Neuronal stem cell (in vitro differentiated cells): ENCODE results near the gene IFI27L2.

Experiments used
- DNase-seq: peaks from one replicate; pipeline ENCODE4 v3.0.0-alpha.2; 2013; ENCODE audit warnings: low spot score
- H2AFZ ChIP-seq: one replicate; pipeline ENCODE4 v1.6.1; 2013; ENCODE audit warnings: mild to moderate bottlenecking, low read length, inconsistent platforms
- H2AK5ac ChIP-seq: 2 replicates; pipeline ENCODE4 v1.6.1; 2013; ENCODE audit warnings: low read depth, mild to moderate bottlenecking, inconsistent platforms, low read length, moderate library complexity, mixed read lengths
- H2BK120ac ChIP-seq: 2 replicates; pipeline ENCODE4 v1.6.1; 2013; ENCODE audit warnings: low read depth, mild to moderate bottlenecking, inconsistent platforms, low read length, moderate library complexity, mixed read lengths
- H2BK12ac ChIP-seq: one replicate; pipeline ENCODE4 v1.6.1; 2013; ENCODE audit warnings: low read length, inconsistent platforms
- H2BK15ac ChIP-seq: 2 replicates; pipeline ENCODE4 v1.6.1; 2013; ENCODE audit warnings: mild to moderate bottlenecking, low read length, inconsistent platforms, mixed read lengths
- H2BK5ac ChIP-seq: one replicate; pipeline ENCODE4 v1.6.1; 2013; ENCODE audit warnings: inconsistent platforms, mild to moderate bottlenecking, low read length, moderate library complexity
- H3K14ac ChIP-seq: one replicate; pipeline ENCODE4 v1.6.1; 2013; ENCODE audit warnings: low read length, inconsistent platforms
- H3K18ac ChIP-seq: 2 replicates; pipeline ENCODE4 v1.6.1; 2013; ENCODE audit warnings: low read length, inconsistent platforms
- H3K23ac ChIP-seq: 2 replicates; pipeline ENCODE4 v1.6.1; 2013; ENCODE audit warnings: low read depth, mild to moderate bottlenecking, mixed read lengths, low read length, inconsistent platforms; ENCODE audit not compliant: poor library complexity
- H3K27ac ChIP-seq: replicated peaks from 3 replicates; pipeline ENCODE4 v1.5.1; 2013; ENCODE audit warnings: low read length, inconsistent platforms
- H3K27me3 ChIP-seq, 3 experiments: 2 replicates each; pipeline ENCODE4 v1.6.1; 2013; ENCODE audit warnings: low read length in 3 of 3, mild to moderate bottlenecking in 2 of 3, inconsistent platforms in 1 of 3, low read depth in 1 of 3, mixed read lengths in 1 of 3, moderate library complexity in 1 of 3; ENCODE audit not compliant: control insufficient read depth in 3 of 3, insufficient read depth in 3 of 3
- H3K36me3 ChIP-seq, 2 donors: replicated peaks in 1 of 2; 2 replicates each; pipeline ENCODE4 v1.6.1; 2013; ENCODE audit warnings: low read length in 2 of 2; ENCODE audit not compliant: control insufficient read depth in 2 of 2, insufficient read depth in 2 of 2
- H3K4ac ChIP-seq: 2 replicates; pipeline ENCODE4 v1.6.1; 2013; ENCODE audit warnings: inconsistent platforms, mild to moderate bottlenecking, low read length, moderate library complexity
- H3K4me1 ChIP-seq, 2 donors: 1 replicate in 1 of 2; 2 replicates in 1 of 2; pipeline ENCODE4 v1.6.1; 2013; ENCODE audit warnings: low read length in 2 of 2, low read depth in 1 of 2; ENCODE audit not compliant: control insufficient read depth in 2 of 2, insufficient read depth in 1 of 2
- H3K4me2 ChIP-seq: one replicate; pipeline ENCODE4 v1.6.1; 2013; ENCODE audit warnings: mild to moderate bottlenecking, low read length, inconsistent platforms; ENCODE audit not compliant: insufficient read depth, poor library complexity, severe bottlenecking
- H3K4me3 ChIP-seq, 2 donors: 2 replicates each; pipeline ENCODE4 v1.5.1; 2013; ENCODE audit warnings: low read length in 2 of 2, mild to moderate bottlenecking in 2 of 2, inconsistent platforms in 1 of 2, moderate library complexity in 1 of 2
- H3K79me1 ChIP-seq: one replicate; pipeline ENCODE4 v1.6.1; 2013; ENCODE audit warnings: low read depth, mild to moderate bottlenecking, inconsistent platforms, low read length, moderate library complexity
- H3K9ac ChIP-seq: one replicate; pipeline ENCODE4 v1.6.1; 2013; ENCODE audit warnings: mild to moderate bottlenecking, low read depth, low read length, inconsistent platforms; ENCODE audit not compliant: poor library complexity
- H3K9me3 ChIP-seq, 2 donors: replicated peaks in 1 of 2; 2 replicates each; pipeline versions ENCODE3 to v1.6.1; 2013; ENCODE audit warnings: low read length in 2 of 2, mild to moderate bottlenecking in 2 of 2, inconsistent platforms in 1 of 2, low read depth in 1 of 2, mixed read lengths in 1 of 2, moderate library complexity in 1 of 2; ENCODE audit not compliant: control insufficient read depth in 2 of 2, insufficient read depth in 1 of 2
- H4K8ac ChIP-seq: one replicate; pipeline ENCODE4 v1.6.1; 2013; ENCODE audit warnings: low read depth, mild to moderate bottlenecking, inconsistent platforms, low read length, moderate library complexity
- H4K91ac ChIP-seq: one replicate; pipeline ENCODE4 v1.6.1; 2013; ENCODE audit warnings: low read length, low read depth, mild to moderate bottlenecking, inconsistent platforms; ENCODE audit not compliant: poor library complexity
- WGBS, 2 donors: extraction: QIAGEN DNeasy Blood & Tissue Kit; methylation state at CpG; one replicate each; pipeline ENCODE4 v1.1.7; 2013; ENCODE audit warnings: missing lambda C conversion rate in 2 of 2, mixed read lengths in 1 of 2; ENCODE audit not compliant: insufficient read length in 2 of 2, insufficient replicate concordance in 1 of 2; ENCODE audit errors: extremely low coverage in 2 of 2; 5-methylcytosine and 5-hydroxymethylcytosine counted together

Gene IFI27L2

DNA sequence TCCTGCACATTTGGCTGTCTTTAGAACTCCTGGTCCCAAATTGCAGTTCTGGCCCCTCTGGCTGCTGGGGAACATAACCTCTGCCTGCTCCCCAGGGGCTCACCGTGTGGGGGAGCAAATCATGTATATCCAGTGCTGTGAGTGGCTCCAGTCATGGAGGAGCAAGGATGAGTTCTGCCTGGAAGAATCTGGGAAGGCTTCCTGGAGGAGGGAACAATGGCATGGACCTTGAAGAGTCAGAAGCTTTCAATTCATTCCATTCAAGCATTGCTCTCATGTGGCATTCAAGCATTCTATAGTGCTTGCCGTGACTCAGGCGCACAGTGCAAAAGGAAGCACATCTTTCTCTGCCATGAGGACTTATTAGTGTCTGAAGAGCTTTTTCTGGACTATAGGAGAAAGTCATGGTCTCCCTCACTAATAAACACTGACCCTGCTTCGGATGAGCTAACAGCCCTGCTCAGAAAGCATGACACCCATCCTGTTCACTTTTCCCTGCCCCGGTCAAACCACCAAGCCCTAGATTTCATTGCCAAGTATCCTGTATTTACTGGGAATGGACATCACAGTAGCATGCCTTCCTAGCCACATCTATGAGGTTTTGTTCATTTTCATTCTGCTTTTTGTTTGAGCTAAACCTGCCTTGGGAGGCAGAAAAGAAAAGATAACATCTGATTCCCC, 15.4 kb downstream of the IFI27L2 start:
- Histone ChIP-seq H3K4me1 (peaks cover 3 to 4% of the 10 kb centered on the region in 2 donors), H4K91ac (no peak overlapping the region), H3K27me3 (no peaks in the 10 kb centered on the region), H3K9ac (no peak overlapping the region), H3K18ac (no peak overlapping the region), H3K23ac (no peak overlapping the region), H3K27ac (no peak overlapping the region), H2AFZ (no peak overlapping the region), H3K4ac (no peak overlapping the region), H2BK12ac (no peak overlapping the region), H2BK120ac (no peak overlapping the region), H2AK5ac (no peak overlapping the region), H3K14ac (no peak overlapping the region), H3K4me3 (no peak overlapping the region), H3K79me1 (no peaks in the 10 kb centered on the region), H3K9me3 (peaks cover 0 to 1% of the 10 kb centered on the region in 2 donors), H3K4me2 (no peak overlapping the region), H2BK5ac (no peak overlapping the region), H3K36me3 (no peaks in the 10 kb centered on the region), H4K8ac (no peak overlapping the region), H2BK15ac (no peak overlapping the region)
- DNase-seq: no peak
- no CpG with 5 or more reads among the region's 5 CpGs for WGBS, 2 donors

GRCh38 chr14:94113490-94113889, 15.9 kb downstream of the IFI27L2 start:
- no peak overlapping the region for H3K4ac ChIP-seq
- no peak overlapping the region for H2AK5ac ChIP-seq
- no peak overlapping the region for H4K91ac ChIP-seq
- peaks cover 0 to 1% of the 10 kb centered on the region in 2 donors for H3K9me3 ChIP-seq
- no peaks in the 10 kb centered on the region for H3K79me1 ChIP-seq
- H3K27ac ChIP-seq: no peak overlapping the region
- H4K8ac ChIP-seq: no peak overlapping the region
- no peak overlapping the region for H2BK12ac ChIP-seq
- no peak overlapping the region for H2BK15ac ChIP-seq
- WGBS, 2 donors: no CpG with 5 or more reads among the region's 6 CpGs
- H3K4me1 ChIP-seq: peaks cover 3 to 4% of the 10 kb centered on the region in 2 donors
- no peak overlapping the region for H3K14ac ChIP-seq
- H2BK5ac ChIP-seq: no peak overlapping the region
- H2BK120ac ChIP-seq: no peak overlapping the region
- no peak overlapping the region for H3K4me3 ChIP-seq
- H3K36me3 ChIP-seq: no peaks in the 10 kb centered on the region
- no peak overlapping the region for H3K18ac ChIP-seq
- H3K4me2 ChIP-seq: no peak overlapping the region
- no peak overlapping the region for H3K23ac ChIP-seq
- DNase-seq: no peak
- no peaks in the 10 kb centered on the region for H3K27me3 ChIP-seq
- no peak overlapping the region for H2AFZ ChIP-seq
- H3K9ac ChIP-seq: no peak overlapping the region

DNA sequence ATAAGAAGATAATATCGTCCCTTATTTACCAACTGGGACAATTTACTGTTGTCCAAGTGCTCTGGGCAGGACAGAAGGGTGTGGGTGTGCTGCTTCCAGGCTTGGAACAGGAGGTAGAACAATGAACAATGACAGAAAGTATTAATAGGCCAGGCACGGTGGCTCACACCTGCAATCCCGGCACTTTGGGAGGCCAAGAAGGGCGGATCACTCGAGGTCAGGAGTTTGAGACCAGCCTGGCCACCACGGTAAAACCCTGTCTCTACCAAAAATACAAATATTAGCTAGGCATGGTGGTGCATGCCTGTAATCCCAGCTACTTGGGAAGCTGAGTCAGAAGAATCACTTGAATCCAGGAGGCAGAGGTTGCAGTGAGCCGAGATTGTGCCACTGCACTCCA, 16.3 kb downstream of the IFI27L2 start:
- Histone ChIP-seq H2BK120ac (no peak overlapping the region), H3K4me2 (no peak overlapping the region), H4K91ac (no peak overlapping the region), H3K18ac (no peak overlapping the region), H3K36me3 (no peaks in the 10 kb centered on the region), H3K4me1 (peaks cover 3 to 4% of the 10 kb centered on the region in 2 donors), H3K27ac (no peak overlapping the region), H3K79me1 (no peaks in the 10 kb centered on the region), H3K9ac (no peak overlapping the region), H3K27me3 (no peaks in the 10 kb centered on the region), H3K4ac (no peak overlapping the region), H3K4me3 (no peak overlapping the region), H3K23ac (no peak overlapping the region), H2AFZ (no peak overlapping the region), H3K9me3 (peaks cover 0 to 1% of the 10 kb centered on the region in 2 donors), H2BK5ac (no peak overlapping the region), H2BK15ac (no peak overlapping the region), H3K14ac (no peak overlapping the region), H2BK12ac (no peak overlapping the region), H4K8ac (no peak overlapping the region), H2AK5ac (no peak overlapping the region)
- no peak for DNase-seq
- no CpG with 5 or more reads among the region's 7 CpGs for WGBS, 2 donors

GRCh38 chr14:94112513-94113063, 16.8 kb downstream of the IFI27L2 start:
- Histone ChIP-seq H2BK120ac (no peak overlapping the region), H3K79me1 (no peaks in the 10 kb centered on the region), H3K4ac (no peak overlapping the region), H4K91ac (no peak overlapping the region), H3K4me3 (no peak overlapping the region), H3K9me3 (peaks cover 0 to 1% of the 10 kb centered on the region in 2 donors), H3K4me2 (no peak overlapping the region), H2BK12ac (no peak overlapping the region), H2BK5ac (no peak overlapping the region), H2AFZ (no peak overlapping the region), H4K8ac (no peak overlapping the region), H3K36me3 (no peaks in the 10 kb centered on the region), H3K14ac (no peak overlapping the region), H3K18ac (no peak overlapping the region), H2AK5ac (no peak overlapping the region), H3K23ac (no peak overlapping the region), H3K9ac (peak overlapping the region; percentile 27), H2BK15ac (no peak overlapping the region), H3K27me3 (no peaks in the 10 kb centered on the region), H3K4me1 (peaks cover 3 to 4% of the 10 kb centered on the region in 2 donors), H3K27ac (no peak overlapping the region)
- WGBS, 2 donors: no CpG with 5 or more reads among the region's 6 CpGs
- no peak for DNase-seq
